GM18870 (cell line): ENCODE measurements around the gene PKD2L1.

ENCODE experiments used
- ATAC-seq: cut with Tn5 transposase; IDR thresholded peaks from one replicate; pipeline ENCODE4 v1.9.1; 2021; ENCODE audit warnings: moderate library complexity; ENCODE audit not compliant: unreplicated experiment

Gene PKD2L1

GRCh38 chr10:100356067-100357017, 26.3 kb upstream of the PKD2L1 start:
- ATAC-seq = no peak

DNA sequence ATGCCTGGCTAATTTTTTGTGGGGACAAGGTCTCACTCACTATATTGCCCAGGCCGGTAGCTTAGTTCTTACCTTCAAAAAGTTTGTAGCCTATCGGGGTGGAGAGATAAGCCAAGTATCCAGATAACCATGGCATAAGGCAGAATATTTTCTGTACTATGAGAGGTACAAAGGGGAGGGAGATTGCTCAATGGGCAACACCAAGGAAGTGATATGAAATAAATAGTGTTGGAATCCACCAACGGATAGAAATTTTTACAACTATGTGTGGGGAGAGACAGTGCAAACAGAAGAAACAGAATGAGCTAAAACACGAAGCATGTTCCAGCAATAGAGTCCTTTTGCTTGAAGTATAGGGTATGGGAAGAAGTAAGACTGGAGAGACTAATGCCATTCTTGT, 25.1 kb upstream of the PKD2L1 start:
- ATAC-seq = no peak

- ATAC-seq = no peak
Observed at GRCh38 chr10:100353770-100354485, 23.9 kb upstream of the PKD2L1 start.

DNA sequence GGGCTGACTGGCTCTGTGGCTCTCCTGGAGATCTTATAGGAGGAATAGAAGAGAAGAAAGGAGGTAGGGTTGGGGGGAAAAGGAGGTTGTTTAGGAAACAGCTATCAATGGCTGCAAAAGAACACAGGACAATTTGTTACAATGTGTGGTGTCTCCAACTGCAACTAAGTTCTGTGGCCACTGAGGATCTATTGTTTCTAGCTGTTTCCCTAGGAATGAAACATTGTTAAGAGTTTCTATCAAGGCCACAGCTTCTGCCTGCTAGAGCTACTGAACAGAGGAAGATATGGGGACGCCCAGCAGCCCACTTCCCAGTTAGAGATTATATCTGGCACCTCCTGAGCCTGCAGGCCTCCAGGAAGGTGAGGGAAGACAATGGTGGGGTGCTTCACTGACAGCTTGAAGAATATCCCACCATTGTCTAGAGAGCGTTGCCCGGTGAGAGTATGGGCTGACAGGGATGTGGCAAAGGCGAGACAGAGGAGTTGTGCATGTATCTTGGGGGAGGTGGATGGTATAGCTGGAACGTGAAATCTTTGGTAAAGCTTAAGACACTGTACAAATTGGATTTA, 21.0 kb upstream of the PKD2L1 start:
- ATAC-seq = no peak

GRCh38 chr10:100349672-100350071, 19.6 kb upstream of the PKD2L1 start:
- ATAC-seq = no peak

GRCh38 chr10:100349087-100349486, 19.1 kb upstream of the PKD2L1 start:
- ATAC-seq = no peak

GRCh38 chr10:100348389-100348927, 18.4 kb upstream of the PKD2L1 start:
- no peak for ATAC-seq

DNA sequence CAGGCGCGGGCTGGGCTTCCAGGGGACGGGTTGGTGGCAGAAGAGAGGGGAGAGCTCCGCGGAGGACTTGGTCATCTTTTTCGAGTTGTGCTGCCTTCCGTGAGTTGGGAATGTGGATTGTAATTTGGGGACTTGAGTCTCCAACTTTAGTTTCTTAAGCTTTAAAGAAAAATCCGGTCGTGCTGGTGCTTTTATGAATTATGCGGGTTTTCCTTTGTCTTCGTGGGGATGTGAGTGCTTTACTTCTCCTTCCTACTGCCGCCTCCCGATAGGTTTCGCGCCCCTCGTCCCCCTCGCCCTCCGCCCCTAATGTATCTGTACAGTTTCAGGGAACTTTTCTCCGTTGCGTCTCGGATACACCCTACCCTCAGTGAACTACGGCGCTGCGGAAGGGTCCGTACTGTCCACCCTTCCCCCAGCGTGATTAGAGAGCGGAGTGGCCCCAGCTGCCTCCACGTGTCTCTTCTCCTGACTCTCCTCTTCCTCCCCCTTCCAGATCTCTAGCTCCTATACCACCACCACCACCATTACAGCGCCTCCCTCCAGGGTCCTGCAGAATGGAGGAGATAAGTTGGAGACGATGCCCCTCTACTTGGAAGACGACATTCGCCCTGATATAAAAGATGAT, 17.7 kb upstream of the PKD2L1 start:
- ATAC-seq = no peak

GRCh38 chr10:100346765-100347567, 16.9 kb upstream of the PKD2L1 start, which contains the start of gene SCD:
Gene SCD, plus strand, starts transcription at chr10:100347233. Its CDS starts 272 bp downstream, at chr10:100347505.
- peak; percentile 93 for ATAC-seq

- ATAC-seq = peak; percentile 11
Observed at GRCh38 chr10:100346351-100346764, 16.3 kb upstream of the PKD2L1 start.

- no peak for ATAC-seq
Observed at GRCh38 chr10:100345570-100346330, 15.7 kb upstream of the PKD2L1 start.

- no peak for ATAC-seq
Observed at GRCh38 chr10:100344241-100344788, 14.3 kb upstream of the PKD2L1 start.

DNA sequence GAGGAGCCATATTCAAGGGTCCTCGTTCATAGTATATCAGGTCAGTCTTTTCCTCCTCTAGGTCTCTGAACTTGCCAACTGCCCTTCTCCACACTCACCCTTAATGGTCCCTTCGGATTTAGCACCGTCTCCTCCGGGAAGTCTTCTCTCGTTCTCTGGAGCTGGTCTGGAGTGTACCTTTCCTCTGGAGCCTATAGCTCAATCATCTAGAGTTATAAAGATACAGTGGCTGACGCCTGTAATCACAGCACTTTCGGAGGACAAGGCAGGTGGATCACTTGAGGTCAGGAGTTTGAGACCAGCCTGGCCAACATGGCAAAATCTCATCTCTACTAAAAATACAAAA, 12.6 kb upstream of the PKD2L1 start:
- no peak for ATAC-seq

GRCh38 chr10:100341953-100342626, 12.1 kb upstream of the PKD2L1 start:
- ATAC-seq = no peak

DNA sequence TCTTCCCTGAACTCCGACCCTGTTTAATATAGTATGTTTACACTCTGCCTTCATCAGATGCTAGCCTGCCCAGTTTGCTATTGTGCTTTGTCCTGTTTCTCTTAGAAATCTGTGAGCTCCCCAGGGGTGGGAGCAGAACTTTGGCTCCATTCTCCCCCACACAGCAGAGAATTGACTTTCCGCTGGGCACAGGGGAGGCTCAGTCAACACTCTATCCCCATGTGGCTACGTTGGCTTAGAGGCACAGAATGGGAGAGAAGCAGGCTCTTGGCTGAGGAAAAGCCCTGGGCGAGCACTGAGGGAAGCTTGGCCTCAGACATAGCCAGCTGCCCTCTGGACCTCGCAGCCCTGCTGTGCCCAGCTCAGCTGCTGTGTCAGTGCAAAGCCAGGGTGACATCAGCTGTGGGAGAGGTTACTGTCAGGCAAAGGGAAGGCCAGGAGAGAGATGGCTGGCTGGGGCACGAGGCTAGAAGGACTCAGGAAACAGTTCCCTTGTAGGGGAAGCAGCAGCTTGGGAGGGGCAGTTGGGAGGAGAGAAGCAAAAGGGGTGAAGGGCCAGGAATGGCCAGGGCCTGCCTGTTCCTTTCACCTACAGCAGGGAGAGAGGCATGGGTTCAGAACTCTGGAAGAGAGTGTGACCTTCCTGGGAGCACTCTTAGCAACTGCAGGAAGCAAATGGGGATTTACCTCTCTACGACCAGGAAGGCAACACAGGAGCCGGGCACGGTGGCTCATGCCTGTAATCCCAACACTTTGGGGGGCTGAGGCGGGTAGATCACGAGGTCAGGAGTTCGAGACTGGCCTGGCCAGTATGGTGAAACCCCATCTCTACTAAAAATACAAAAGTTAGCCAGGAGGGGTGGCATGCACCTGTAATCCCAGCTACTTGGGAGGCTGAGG, 11.2 kb upstream of the PKD2L1 start:
- no peak for ATAC-seq

DNA sequence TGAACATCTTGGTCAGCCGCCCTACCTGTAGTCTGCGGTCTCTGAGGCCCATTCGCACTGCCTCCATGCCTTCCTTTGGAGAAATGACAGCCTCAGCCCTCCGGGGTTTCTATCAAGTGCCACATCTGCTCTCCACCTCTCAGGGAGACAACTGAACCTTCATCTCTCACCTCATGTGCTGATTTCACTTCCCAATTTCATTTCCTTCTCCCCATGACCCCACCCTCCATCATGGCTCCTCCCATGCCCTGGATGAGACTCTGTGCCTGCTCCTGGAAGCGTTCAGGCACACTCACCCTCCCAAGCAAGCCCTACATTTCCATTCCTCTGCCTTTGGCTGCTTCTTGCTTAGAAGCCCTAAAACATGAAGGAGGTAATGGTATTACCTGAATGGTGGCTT, 9.2 kb upstream of the PKD2L1 start:
- ATAC-seq = no peak

DNA sequence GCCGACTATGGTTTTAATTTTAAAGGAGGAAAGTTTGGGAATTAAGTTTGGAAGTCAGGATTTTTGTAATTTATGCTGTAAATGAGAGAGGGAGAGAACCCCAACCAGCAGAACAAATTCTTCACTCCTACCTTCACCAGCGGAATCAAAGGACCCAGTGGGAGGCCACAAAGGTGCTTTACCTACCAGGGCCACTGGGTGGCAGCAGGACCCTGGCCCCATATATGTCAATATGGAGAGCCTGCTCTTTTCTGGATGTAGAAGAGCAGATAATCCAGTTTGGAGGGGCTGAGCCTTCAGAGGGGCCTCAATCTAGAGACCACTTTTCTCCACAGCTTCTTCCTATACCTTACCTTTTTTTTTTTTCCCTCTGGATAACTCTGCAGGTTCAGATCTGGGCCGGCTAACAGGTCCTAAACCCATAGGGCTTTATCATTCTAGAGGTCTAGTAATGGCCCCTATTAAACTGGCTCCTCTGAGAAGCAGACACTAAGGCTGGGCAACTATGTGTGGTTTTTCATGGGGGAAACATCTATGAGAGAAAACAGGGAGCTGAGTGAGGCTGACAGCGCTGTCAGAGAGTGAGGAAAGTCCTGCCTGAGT, 8.5 kb upstream of the PKD2L1 start:
- no peak for ATAC-seq
